ENCODE results near the gene EFHD2.
"Not testable (repeated sequence)": the region's sequence is repeated elsewhere in the genome, so short reads cannot be mapped to it uniquely, and the experiment has no call there.

GRCh38 chr1:15463926-15464322 lies 54.2 kb downstream of the EFHD2 start:
- not testable (repeated sequence) for TF ChIP-seq CTCF, POLR2A, POLR2AphosphoS5 (IDR thresholded peaks at IDR 0.05)

All from prostate gland (tissue), 2 donors.